Hippocampal formation (tissue), 2 donors: Measurements from ENCODE around the gene CENPM.

ENCODE experiments used
- DNase-seq, 2 donors: peaks; one replicate each; lab custom pipeline; 2025; lab: John Stamatoyannopoulos, UW

CENPM gene

GRCh38 chr22:41913842-41914534, 33.0 kb downstream of the CENPM start:
- no peak for DNase-seq

- no peak for DNase-seq
Observed at GRCh38 chr22:41913040-41913719, 33.8 kb downstream of the CENPM start.

GRCh38 chr22:41912338-41913039, 34.5 kb downstream of the CENPM start:
- no peak for DNase-seq

- DNase-seq, result no peak
Observed at GRCh38 chr22:41911001-41911611, 35.8 kb downstream of the CENPM start.

- DNase-seq, result peak in 1 of 2 donors; percentile 56
Observed at GRCh38 chr22:41910050-41911000, 36.6 kb downstream of the CENPM start.

GRCh38 chr22:41909310-41910049, 37.5 kb downstream of the CENPM start:
- no peak for DNase-seq

- no peak for DNase-seq
Observed at GRCh38 chr22:41908411-41909309, 38.3 kb downstream of the CENPM start.

- no peak for DNase-seq
Observed at GRCh38 chr22:41907436-41908401, 39.2 kb downstream of the CENPM start.

GRCh38 chr22:41906822-41907221, 40.1 kb downstream of the CENPM start:
- DNase-seq, result no peak

- no peak for DNase-seq
Observed at GRCh38 chr22:41905411-41906202, 41.3 kb downstream of the CENPM start.

- DNase-seq, result no peak
Observed at GRCh38 chr22:41904450-41905410, 42.2 kb downstream of the CENPM start.

GRCh38 chr22:41902932-41903421, 44.0 kb downstream of the CENPM start:
- no peak for DNase-seq

GRCh38 chr22:41902016-41902415, 44.9 kb downstream of the CENPM start:
- no peak for DNase-seq

- no peak for DNase-seq
Observed at GRCh38 chr22:41900652-41901312, 46.2 kb downstream of the CENPM start.

GRCh38 chr22:41899992-41900651, 46.8 kb downstream of the CENPM start:
- no peak for DNase-seq
